Liver (tissue), 9 donors: ENCODE results near the gene INTS1. TPM values are rescaled to one million over a fixed set of nuclear protein-coding genes. Genes with fewer than 3 reads are reported as not detected.

ENCODE experiments used
- DNase-seq: peaks from one replicate; pipeline ENCODE4 v3.0.0-alpha.2; 2017; ENCODE audit warnings: low spot score
- H3K27ac ChIP-seq, 2 donors: one replicate each; pipeline ENCODE4 v1.7.0; 2013; ENCODE audit warnings: inconsistent platforms in 2 of 2, low read length in 2 of 2, control low read depth in 1 of 2, low read depth in 1 of 2, mild to moderate bottlenecking in 1 of 2
- H3K27me3 ChIP-seq, 4 donors: one replicate each; pipeline versions ENCODE4 v1.6.1 to v1.7.0; 2013; ENCODE audit warnings: low read length in 3 of 4, inconsistent platforms in 1 of 4, mild to moderate bottlenecking in 1 of 4, moderate library complexity in 1 of 4; ENCODE audit not compliant: control insufficient read depth in 4 of 4, insufficient read depth in 4 of 4
- H3K36me3 ChIP-seq, 4 donors: one replicate each; pipeline versions ENCODE4 v1.6.1 to v1.7.0; 2013; ENCODE audit warnings: low read length in 3 of 4, mild to moderate bottlenecking in 3 of 4, low read depth in 1 of 4, moderate library complexity in 1 of 4; ENCODE audit not compliant: control insufficient read depth in 4 of 4, insufficient read depth in 3 of 4
- H3K4me1 ChIP-seq, 4 donors: one replicate each; pipeline versions ENCODE4 v1.6.1 to v1.7.0; 2013; ENCODE audit warnings: low read length in 3 of 4, mild to moderate bottlenecking in 3 of 4, moderate library complexity in 1 of 4; ENCODE audit not compliant: control insufficient read depth in 4 of 4, insufficient read depth in 4 of 4
- H3K4me3 ChIP-seq, 3 donors: one replicate each; pipeline versions ENCODE4 v1.6.1 to v1.7.0; 2013; ENCODE audit warnings: low read length in 3 of 3, control low read depth in 1 of 3, low read depth in 1 of 3, mild to moderate bottlenecking in 1 of 3
- H3K9ac ChIP-seq, 2 donors: one replicate each; pipeline ENCODE4 v1.7.0; 2013; ENCODE audit warnings: low read length in 2 of 2, mild to moderate bottlenecking in 2 of 2, moderate library complexity in 2 of 2, control low read depth in 1 of 2, low read depth in 1 of 2
- H3K9me3 ChIP-seq, 4 donors: one replicate each; pipeline versions ENCODE4 v1.6.1 to v1.7.0; 2013; ENCODE audit warnings: low read length in 3 of 4; ENCODE audit not compliant: control insufficient read depth in 4 of 4
- ATF3 ChIP-seq: IDR thresholded peaks from 2 replicates; pipeline ENCODE4 v1.6.1; 2016; ENCODE audit warnings: antibody characterized with exemption
- EGR1 ChIP-seq, 2 donors: IDR thresholded peaks; 2 replicates each; pipeline ENCODE4 v1.6.1; 2016 to 2018; ENCODE audit warnings: antibody characterized with exemption in 2 of 2, low read depth in 2 of 2
- FOXA1 ChIP-seq: IDR thresholded peaks from 2 replicates; pipeline ENCODE4 v1.6.1; 2016; ENCODE audit warnings: antibody characterized with exemption
- FOXA2 ChIP-seq: IDR thresholded peaks from 2 replicates; pipeline ENCODE4 v1.6.1; 2016; ENCODE audit warnings: antibody characterized with exemption
- GABPA ChIP-seq, 2 donors: IDR thresholded peaks in 1 of 2; conservative IDR thresholded peaks in 1 of 2; 2 replicates each; pipeline ENCODE4 v1.6.1; 2016; ENCODE audit warnings: antibody characterized with exemption in 2 of 2, mild to moderate bottlenecking in 1 of 2, moderate library complexity in 1 of 2
- HNF4G ChIP-seq: IDR thresholded peaks from 2 replicates; pipeline ENCODE4 v1.6.1; 2016; ENCODE audit warnings: antibody characterized with exemption
- MAX ChIP-seq: IDR thresholded peaks from 2 replicates; pipeline ENCODE4 v1.6.1; 2016; ENCODE audit warnings: antibody characterized with exemption
- NR2F2 ChIP-seq: IDR thresholded peaks from 2 replicates; pipeline ENCODE4 v1.6.1; 2016; ENCODE audit warnings: antibody characterized with exemption
- RAD21 ChIP-seq, 2 donors: IDR thresholded peaks; 2 replicates each; pipeline ENCODE4 v1.6.1; 2016; ENCODE audit warnings: antibody characterized with exemption in 2 of 2, mild to moderate bottlenecking in 2 of 2
- RXRA ChIP-seq, 2 donors: IDR thresholded peaks; 2 replicates each; pipeline ENCODE4 v1.6.1; 2017 to 2018; ENCODE audit warnings: antibody characterized with exemption in 2 of 2, mild to moderate bottlenecking in 1 of 2
- SP1 ChIP-seq: IDR thresholded peaks from 2 replicates; pipeline ENCODE4 v1.6.1; 2018; ENCODE audit warnings: antibody characterized with exemption, mild to moderate bottlenecking
- TAF1 ChIP-seq: conservative IDR thresholded peaks from 2 replicates; pipeline ENCODE4 v1.6.1; 2016; ENCODE audit warnings: antibody characterized with exemption, mild to moderate bottlenecking
- YY1 ChIP-seq: IDR thresholded peaks from 2 replicates; pipeline ENCODE4 v1.6.1; 2016; ENCODE audit warnings: antibody characterized with exemption, mild to moderate bottlenecking
- WGBS: extraction: QIAGEN DNeasy Blood & Tissue Kit; methylation state at CpG from one replicate; pipeline ENCODE4 v1.1.7; 2013; 5-methylcytosine and 5-hydroxymethylcytosine counted together
- polyA plus RNA-seq, 2 donors: library from polyadenylated mRNA; stranded (reverse) in 1 of 2; unstranded in 1 of 2; fragments of 200-250 nt in 1 of 2; fragments of >200 nt in 1 of 2; fragmentation: Nextera tagmentation in 1 of 2; extraction: Ambion mirVana in 1 of 2; gene quantifications; one replicate each; pipeline versions ENCODE4 v1.2.1 to v1.2.3, GENCODE V29; 2013 to 2015
- total RNA-seq, 2 donors: library from RNA; depleted of rRNA; stranded (reverse); fragments of >200 nt; gene quantifications; one replicate each; pipeline ENCODE4 v1.2.3, GENCODE V29; 2014
- TF ChIP-seq, protein P1 (sequence below): fragments of 150-350 bp; IDR thresholded peaks from 2 replicates; pipeline ENCODE4 v1.5.1; 2017; ENCODE audit warnings: improper control_type of control experiment, low read depth, low read length; ENCODE audit not compliant: missing input control
- TF ChIP-seq, protein P2 (sequence below): IDR thresholded peaks from 2 replicates; pipeline ENCODE4 v1.6.1; 2016; ENCODE audit warnings: antibody characterized with exemption
- donor health status: healthy.
- donor health status: healthy.
- donor health status: healthy.
- donor health status: healthy.
- donor health status: healthy.

Gene INTS1
- total and polyA plus RNA-seq, 4 donors: 14.6 to 37.9 (median 30.7) TPM

GRCh38 chr7:1499367-1500029 lies 4.7 kb downstream of the INTS1 start:
- 95% methylated on average over 33 of the region's 33 CpGs for WGBS
- Histone ChIP-seq H3K36me3 (peaks cover 11 to 59% (median 12%) of the 10 kb centered on the region in 4 donors), H3K9ac (no peak overlapping the region), H3K4me3 (no peak overlapping the region), H3K9me3 (no peaks in the 10 kb centered on the region), H3K27ac (no peak overlapping the region), H3K4me1 (peaks cover 4 to 23% (median 18%) of the 10 kb centered on the region in 4 donors), H3K27me3 (no peaks in the 10 kb centered on the region)
- no peak for TF ChIP-seq ATF3
- no peak for DNase-seq

DNA sequence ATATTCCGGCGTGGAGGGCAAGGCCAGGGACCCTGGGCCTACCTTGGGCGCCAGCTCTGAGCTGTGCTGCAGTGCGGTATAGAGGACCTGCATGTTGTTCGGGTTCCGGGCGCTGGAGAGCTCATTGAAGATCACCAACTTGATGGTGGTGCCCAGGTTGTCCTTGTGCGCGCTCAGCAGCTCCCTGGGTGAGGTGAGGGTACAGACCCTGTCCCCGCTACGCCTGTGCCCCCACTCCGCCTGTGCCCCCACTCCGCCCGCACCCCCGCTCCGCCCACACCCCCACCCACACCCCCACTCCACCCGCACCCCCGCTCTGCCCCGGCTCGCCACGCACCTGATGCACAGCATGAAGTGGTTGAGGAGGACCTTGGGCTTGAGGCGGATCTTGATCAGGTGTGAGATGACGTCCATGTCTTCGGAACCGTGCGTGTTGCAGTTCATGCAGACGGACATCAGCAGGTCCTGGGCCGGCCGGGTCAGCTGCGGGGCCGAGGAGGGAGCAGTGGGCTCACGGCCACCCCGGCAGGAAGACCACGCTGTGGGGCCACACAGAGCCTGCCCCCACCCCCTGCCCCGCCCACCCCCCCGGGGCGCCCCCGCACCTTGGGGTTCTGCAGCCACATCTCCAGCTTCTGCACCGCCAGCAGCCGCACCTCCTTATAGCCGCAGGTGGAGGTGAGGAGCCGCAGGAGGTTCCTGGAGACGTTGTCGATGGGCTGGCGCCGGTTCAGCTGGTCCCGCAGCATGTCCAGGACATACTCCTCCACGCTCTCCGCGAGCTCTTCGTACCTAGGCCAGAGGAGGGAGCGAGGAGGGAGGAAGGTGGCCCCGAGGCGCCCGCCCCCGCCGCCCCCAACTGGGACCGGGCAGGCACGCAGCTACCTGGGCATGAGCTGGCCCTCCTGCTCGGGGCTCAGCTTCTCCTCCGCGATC lies 5.6 kb downstream of the INTS1 start:
- WGBS: 97% methylated on average over 62 of the region's 62 CpGs
- Histone ChIP-seq H3K4me3 (no peak overlapping the region), H3K36me3 (peaks cover 13 to 64% (median 15%) of the 10 kb centered on the region in 4 donors), H3K9me3 (no peaks in the 10 kb centered on the region), H3K27me3 (no peaks in the 10 kb centered on the region), H3K4me1 (peaks cover 3 to 21% (median 18%) of the 10 kb centered on the region in 4 donors), H3K9ac (no peak overlapping the region), H3K27ac (no peak overlapping the region)
- TF ChIP-seq GABPA (IDR thresholded peaks at IDR 0.05 in 1 of 2, conservative IDR thresholded peaks at IDR 0.05 in 1 of 2) (no peak), ATF3 (no peak), FOXA1 (no peak), EGR1 (IDR thresholded peaks at IDR 0.05; ENCODE audit: low read depth in 2 of 2) (no peak), TAF1 (no peak), RXRA (IDR thresholded peaks at IDR 0.05) (no peak), RAD21 (IDR thresholded peaks at IDR 0.05) (no peak), YY1 (no peak), MAX (no peak), NR2F2 (no peak), HNF4G (no peak), FOXA2 (no peak), SP1 (no peak)
- TF ChIP-seq, protein P1, sequence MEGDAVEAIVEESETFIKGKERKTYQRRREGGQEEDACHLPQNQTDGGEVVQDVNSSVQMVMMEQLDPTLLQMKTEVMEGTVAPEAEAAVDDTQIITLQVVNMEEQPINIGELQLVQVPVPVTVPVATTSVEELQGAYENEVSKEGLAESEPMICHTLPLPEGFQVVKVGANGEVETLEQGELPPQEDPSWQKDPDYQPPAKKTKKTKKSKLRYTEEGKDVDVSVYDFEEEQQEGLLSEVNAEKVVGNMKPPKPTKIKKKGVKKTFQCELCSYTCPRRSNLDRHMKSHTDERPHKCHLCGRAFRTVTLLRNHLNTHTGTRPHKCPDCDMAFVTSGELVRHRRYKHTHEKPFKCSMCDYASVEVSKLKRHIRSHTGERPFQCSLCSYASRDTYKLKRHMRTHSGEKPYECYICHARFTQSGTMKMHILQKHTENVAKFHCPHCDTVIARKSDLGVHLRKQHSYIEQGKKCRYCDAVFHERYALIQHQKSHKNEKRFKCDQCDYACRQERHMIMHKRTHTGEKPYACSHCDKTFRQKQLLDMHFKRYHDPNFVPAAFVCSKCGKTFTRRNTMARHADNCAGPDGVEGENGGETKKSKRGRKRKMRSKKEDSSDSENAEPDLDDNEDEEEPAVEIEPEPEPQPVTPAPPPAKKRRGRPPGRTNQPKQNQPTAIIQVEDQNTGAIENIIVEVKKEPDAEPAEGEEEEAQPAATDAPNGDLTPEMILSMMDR: no peak
- TF ChIP-seq, protein P2, sequence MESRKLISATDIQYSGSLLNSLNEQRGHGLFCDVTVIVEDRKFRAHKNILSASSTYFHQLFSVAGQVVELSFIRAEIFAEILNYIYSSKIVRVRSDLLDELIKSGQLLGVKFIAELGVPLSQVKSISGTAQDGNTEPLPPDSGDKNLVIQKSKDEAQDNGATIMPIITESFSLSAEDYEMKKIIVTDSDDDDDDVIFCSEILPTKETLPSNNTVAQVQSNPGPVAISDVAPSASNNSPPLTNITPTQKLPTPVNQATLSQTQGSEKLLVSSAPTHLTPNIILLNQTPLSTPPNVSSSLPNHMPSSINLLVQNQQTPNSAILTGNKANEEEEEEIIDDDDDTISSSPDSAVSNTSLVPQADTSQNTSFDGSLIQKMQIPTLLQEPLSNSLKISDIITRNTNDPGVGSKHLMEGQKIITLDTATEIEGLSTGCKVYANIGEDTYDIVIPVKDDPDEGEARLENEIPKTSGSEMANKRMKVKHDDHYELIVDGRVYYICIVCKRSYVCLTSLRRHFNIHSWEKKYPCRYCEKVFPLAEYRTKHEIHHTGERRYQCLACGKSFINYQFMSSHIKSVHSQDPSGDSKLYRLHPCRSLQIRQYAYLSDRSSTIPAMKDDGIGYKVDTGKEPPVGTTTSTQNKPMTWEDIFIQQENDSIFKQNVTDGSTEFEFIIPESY: no peak
- DNase-seq: no peak
